GM19397 (cell line): ENCODE data around the gene SNX15.
"Not testable (repeated sequence)": the region's sequence is repeated elsewhere in the genome, so short reads cannot be mapped to it uniquely, and the experiment has no call there.

Experiments used
- ATAC-seq: cut with Tn5 transposase; IDR thresholded peaks from one replicate; pipeline ENCODE4 v1.9.1; 2021; ENCODE audit warnings: mild to moderate bottlenecking, moderate library complexity; ENCODE audit not compliant: unreplicated experiment

The SNX15 gene

GRCh38 chr11:65027213-65028067 lies at the start of gene SNX15:
SNX15 (plus strand) TSS chr11:65027439; CDS start chr11:65027538, 99 bp downstream.
- peak; percentile 81 for ATAC-seq

GRCh38 chr11:64983339-64983738 lies 43.9 kb upstream of the SNX15 start:
- not testable (repeated sequence) for ATAC-seq

- ATAC-seq: no peak
These were observed 39.0 kb upstream of the SNX15 start for GRCh38 chr11:64987998-64988854.

- ATAC-seq: no peak
These were observed 37.8 kb upstream of the SNX15 start for GRCh38 chr11:64989416-64989815.

GRCh38 chr11:64990222-64990923 lies 36.9 kb upstream of the SNX15 start:
- ATAC-seq: no peak

GRCh38 chr11:64994318-64994717 lies 32.9 kb upstream of the SNX15 start:
- ATAC-seq: no peak

- ATAC-seq: no peak
These were observed 30.9 kb upstream of the SNX15 start for GRCh38 chr11:64996327-64996709.

- no peak for ATAC-seq
These were observed 30.4 kb upstream of the SNX15 start, which contains the start of gene BATF2 for GRCh38 chr11:64996710-64997380. BATF2 (minus strand) TSS chr11:64996971; CDS start chr11:64996914, 57 bp downstream.

- no peak for ATAC-seq
These were observed 29.1 kb upstream of the SNX15 start for GRCh38 chr11:64998141-64998540.

GRCh38 chr11:64998690-64999431 lies 28.4 kb upstream of the SNX15 start:
- ATAC-seq: no peak

- ATAC-seq: no peak
These were observed 27.8 kb upstream of the SNX15 start for GRCh38 chr11:64999478-64999877.

- ATAC-seq: no peak
These were observed 24.5 kb upstream of the SNX15 start for GRCh38 chr11:65002706-65003105.

- no peak for ATAC-seq
These were observed 24.0 kb upstream of the SNX15 start for GRCh38 chr11:65003282-65003681.

GRCh38 chr11:65003968-65004367 lies 23.3 kb upstream of the SNX15 start:
- ATAC-seq: not testable (repeated sequence)

GRCh38 chr11:65008016-65008415 lies 19.2 kb upstream of the SNX15 start:
- no peak for ATAC-seq

GRCh38 chr11:65008873-65009272 lies 18.4 kb upstream of the SNX15 start:
- no peak for ATAC-seq

GRCh38 chr11:65013130-65013887 lies 13.9 kb upstream of the SNX15 start:
- ATAC-seq: peak; percentile 71

GRCh38 chr11:65013888-65014725 lies 13.1 kb upstream of the SNX15 start, which contains the start of gene ARL2:
ARL2 (plus strand) TSS chr11:65014160; CDS start chr11:65014208, 48 bp downstream.
- peak; percentile 75 for ATAC-seq
